Neuronal stem cell (in vitro differentiated cells): Measurements from ENCODE around the gene NPR2.

Experiments used
- DNase-seq: peaks from one replicate; pipeline ENCODE4 v3.0.0-alpha.2; 2013; ENCODE audit warnings: low spot score
- H2AFZ ChIP-seq: one replicate; pipeline ENCODE4 v1.6.1; 2013; ENCODE audit warnings: mild to moderate bottlenecking, low read length, inconsistent platforms
- H2AK5ac ChIP-seq: 2 replicates; pipeline ENCODE4 v1.6.1; 2013; ENCODE audit warnings: low read depth, mild to moderate bottlenecking, inconsistent platforms, low read length, moderate library complexity, mixed read lengths
- H2BK120ac ChIP-seq: 2 replicates; pipeline ENCODE4 v1.6.1; 2013; ENCODE audit warnings: low read depth, mild to moderate bottlenecking, inconsistent platforms, low read length, moderate library complexity, mixed read lengths
- H2BK12ac ChIP-seq: one replicate; pipeline ENCODE4 v1.6.1; 2013; ENCODE audit warnings: low read length, inconsistent platforms
- H2BK15ac ChIP-seq: 2 replicates; pipeline ENCODE4 v1.6.1; 2013; ENCODE audit warnings: mild to moderate bottlenecking, low read length, inconsistent platforms, mixed read lengths
- H2BK5ac ChIP-seq: one replicate; pipeline ENCODE4 v1.6.1; 2013; ENCODE audit warnings: inconsistent platforms, mild to moderate bottlenecking, low read length, moderate library complexity
- H3K14ac ChIP-seq: one replicate; pipeline ENCODE4 v1.6.1; 2013; ENCODE audit warnings: low read length, inconsistent platforms
- H3K18ac ChIP-seq: 2 replicates; pipeline ENCODE4 v1.6.1; 2013; ENCODE audit warnings: low read length, inconsistent platforms
- H3K23ac ChIP-seq: 2 replicates; pipeline ENCODE4 v1.6.1; 2013; ENCODE audit warnings: low read depth, mild to moderate bottlenecking, mixed read lengths, low read length, inconsistent platforms; ENCODE audit not compliant: poor library complexity
- H3K27ac ChIP-seq: replicated peaks from 3 replicates; pipeline ENCODE4 v1.5.1; 2013; ENCODE audit warnings: low read length, inconsistent platforms
- H3K27me3 ChIP-seq, 3 experiments: 2 replicates each; pipeline ENCODE4 v1.6.1; 2013; ENCODE audit warnings: low read length in 3 of 3, mild to moderate bottlenecking in 2 of 3, inconsistent platforms in 1 of 3, low read depth in 1 of 3, mixed read lengths in 1 of 3, moderate library complexity in 1 of 3; ENCODE audit not compliant: control insufficient read depth in 3 of 3, insufficient read depth in 3 of 3
- H3K36me3 ChIP-seq, 2 donors: replicated peaks in 1 of 2; 2 replicates each; pipeline ENCODE4 v1.6.1; 2013; ENCODE audit warnings: low read length in 2 of 2; ENCODE audit not compliant: control insufficient read depth in 2 of 2, insufficient read depth in 2 of 2
- H3K4ac ChIP-seq: 2 replicates; pipeline ENCODE4 v1.6.1; 2013; ENCODE audit warnings: inconsistent platforms, mild to moderate bottlenecking, low read length, moderate library complexity
- H3K4me1 ChIP-seq, 2 donors: 1 replicate in 1 of 2; 2 replicates in 1 of 2; pipeline ENCODE4 v1.6.1; 2013; ENCODE audit warnings: low read length in 2 of 2, low read depth in 1 of 2; ENCODE audit not compliant: control insufficient read depth in 2 of 2, insufficient read depth in 1 of 2
- H3K4me2 ChIP-seq: one replicate; pipeline ENCODE4 v1.6.1; 2013; ENCODE audit warnings: mild to moderate bottlenecking, low read length, inconsistent platforms; ENCODE audit not compliant: insufficient read depth, poor library complexity, severe bottlenecking
- H3K4me3 ChIP-seq, 2 donors: 2 replicates each; pipeline ENCODE4 v1.5.1; 2013; ENCODE audit warnings: low read length in 2 of 2, mild to moderate bottlenecking in 2 of 2, inconsistent platforms in 1 of 2, moderate library complexity in 1 of 2
- H3K79me1 ChIP-seq: one replicate; pipeline ENCODE4 v1.6.1; 2013; ENCODE audit warnings: low read depth, mild to moderate bottlenecking, inconsistent platforms, low read length, moderate library complexity
- H3K9ac ChIP-seq: one replicate; pipeline ENCODE4 v1.6.1; 2013; ENCODE audit warnings: mild to moderate bottlenecking, low read depth, low read length, inconsistent platforms; ENCODE audit not compliant: poor library complexity
- H3K9me3 ChIP-seq, 2 donors: replicated peaks in 1 of 2; 2 replicates each; pipeline versions ENCODE3 to v1.6.1; 2013; ENCODE audit warnings: low read length in 2 of 2, mild to moderate bottlenecking in 2 of 2, inconsistent platforms in 1 of 2, low read depth in 1 of 2, mixed read lengths in 1 of 2, moderate library complexity in 1 of 2; ENCODE audit not compliant: control insufficient read depth in 2 of 2, insufficient read depth in 1 of 2
- H4K8ac ChIP-seq: one replicate; pipeline ENCODE4 v1.6.1; 2013; ENCODE audit warnings: low read depth, mild to moderate bottlenecking, inconsistent platforms, low read length, moderate library complexity
- H4K91ac ChIP-seq: one replicate; pipeline ENCODE4 v1.6.1; 2013; ENCODE audit warnings: low read length, low read depth, mild to moderate bottlenecking, inconsistent platforms; ENCODE audit not compliant: poor library complexity
- WGBS, 2 donors: extraction: QIAGEN DNeasy Blood & Tissue Kit; methylation state at CpG; one replicate each; pipeline ENCODE4 v1.1.7; 2013; ENCODE audit warnings: missing lambda C conversion rate in 2 of 2, mixed read lengths in 1 of 2; ENCODE audit not compliant: insufficient read length in 2 of 2, insufficient replicate concordance in 1 of 2; ENCODE audit errors: extremely low coverage in 2 of 2; 5-methylcytosine and 5-hydroxymethylcytosine counted together

Gene NPR2

DNA sequence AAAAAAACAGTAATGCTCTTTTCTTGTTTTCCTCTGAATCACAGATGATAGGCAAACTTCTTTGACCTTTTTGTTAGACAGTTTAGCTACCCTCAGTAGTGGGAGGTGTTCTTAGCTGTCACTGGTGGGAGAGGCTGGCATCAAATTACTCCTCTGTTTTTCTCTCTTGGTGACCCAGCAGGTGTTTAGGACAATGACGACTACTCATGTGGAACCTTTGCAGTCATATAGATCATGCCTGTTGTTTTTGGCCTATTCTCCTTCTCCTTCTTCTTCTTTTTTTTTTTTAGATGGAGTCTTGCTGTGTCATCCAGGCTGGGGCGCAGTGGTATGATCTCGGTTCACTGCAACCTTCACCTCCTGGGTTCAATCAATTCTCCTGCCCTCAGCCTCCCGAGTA lies 15.4 kb upstream of the NPR2 start:
- H2BK15ac ChIP-seq = no peak overlapping the region
- WGBS, 2 donors = no CpG with 5 or more reads among the region's 4 CpGs
- no peak overlapping the region for H3K14ac ChIP-seq
- H2BK5ac ChIP-seq = no peak overlapping the region
- H3K36me3 ChIP-seq = peaks cover 0 to 2% of the 10 kb centered on the region in 2 donors
- no peak overlapping the region for H2AK5ac ChIP-seq
- no peak overlapping the region for H2AFZ ChIP-seq
- H3K4ac ChIP-seq = no peak overlapping the region
- no peak overlapping the region for H3K4me3 ChIP-seq
- H3K4me1 ChIP-seq = peaks cover 10 to 18% of the 10 kb centered on the region in 2 donors
- H3K79me1 ChIP-seq = no peaks in the 10 kb centered on the region
- H3K9me3 ChIP-seq = no peaks in the 10 kb centered on the region
- no peak overlapping the region for H3K9ac ChIP-seq
- no peak overlapping the region for H3K23ac ChIP-seq
- H3K18ac ChIP-seq = no peak overlapping the region
- H3K4me2 ChIP-seq = no peak overlapping the region
- no peak overlapping the region for H3K27ac ChIP-seq
- no peak for DNase-seq
- no peak overlapping the region for H4K8ac ChIP-seq
- H2BK12ac ChIP-seq = no peak overlapping the region
- peaks cover 0 to 4% (median 0%) of the 10 kb centered on the region in 3 experiments for H3K27me3 ChIP-seq
- H2BK120ac ChIP-seq = no peak overlapping the region
- H4K91ac ChIP-seq = no peak overlapping the region

DNA sequence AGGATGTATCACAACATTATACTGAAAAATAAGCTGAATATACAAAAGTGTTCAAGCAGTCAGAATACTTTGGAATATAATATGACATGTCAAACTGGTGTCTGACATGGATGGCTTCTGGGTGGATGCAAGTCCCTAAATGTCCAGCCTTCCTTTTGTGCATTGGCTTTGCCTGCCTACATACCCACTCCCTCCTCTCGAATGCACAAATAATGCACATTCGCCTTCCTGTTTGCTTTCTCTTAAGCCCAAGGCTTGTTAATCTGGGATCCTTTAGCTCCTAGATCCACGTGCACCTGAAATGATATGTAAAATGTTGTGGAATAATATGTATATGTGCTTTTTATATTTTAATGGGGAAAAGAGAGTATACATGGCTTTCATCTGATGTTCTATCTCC lies 12.9 kb upstream of the NPR2 start:
- Histone ChIP-seq H2BK15ac (no peak overlapping the region), H4K8ac (no peak overlapping the region), H2BK120ac (no peak overlapping the region), H3K14ac (no peak overlapping the region), H3K9ac (no peak overlapping the region), H3K27ac (no peak overlapping the region), H3K9me3 (no peaks in the 10 kb centered on the region), H3K4ac (no peak overlapping the region), H2AK5ac (no peak overlapping the region), H3K4me2 (no peak overlapping the region), H3K18ac (no peak overlapping the region), H2BK5ac (no peak overlapping the region), H3K4me3 (no peak overlapping the region), H2AFZ (peak overlapping the region; percentile 39), H3K4me1 (peaks cover 10 to 18% of the 10 kb centered on the region in 2 donors), H4K91ac (no peak overlapping the region), H2BK12ac (no peak overlapping the region), H3K79me1 (no peaks in the 10 kb centered on the region), H3K23ac (no peak overlapping the region), H3K27me3 (no peaks in the 10 kb centered on the region), H3K36me3 (no peaks in the 10 kb centered on the region)
- WGBS, 2 donors = no CpG with 5 or more reads among the region's 3 CpGs
- DNase-seq = no peak

DNA sequence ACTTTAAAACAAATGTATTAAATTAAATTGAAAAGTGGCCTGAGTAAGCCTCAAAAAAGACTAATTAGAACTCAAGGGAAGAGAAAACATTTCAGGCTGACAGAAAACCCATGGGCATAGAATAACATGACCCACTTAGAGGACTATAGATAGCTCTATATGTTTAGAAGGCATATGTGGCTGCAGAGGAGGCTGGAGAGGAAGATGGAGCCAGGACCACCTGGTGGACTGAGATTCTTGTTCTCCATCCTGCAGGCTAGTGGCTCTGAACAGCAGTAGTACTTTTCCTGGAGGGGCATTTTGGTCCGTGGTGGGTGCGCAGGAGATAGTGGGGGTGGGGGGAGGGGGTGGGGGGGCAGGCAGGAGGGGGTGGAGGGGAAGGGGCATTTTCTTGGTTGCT lies 10.3 kb upstream of the NPR2 start:
- H3K27ac ChIP-seq = no peak overlapping the region
- H3K18ac ChIP-seq = no peak overlapping the region
- H3K9ac ChIP-seq = no peak overlapping the region
- peaks cover 0 to 2% of the 10 kb centered on the region in 2 donors for H3K36me3 ChIP-seq
- no peaks in the 10 kb centered on the region for H3K9me3 ChIP-seq
- H2BK120ac ChIP-seq = no peak overlapping the region
- no peak overlapping the region for H3K14ac ChIP-seq
- no peak for DNase-seq
- H4K8ac ChIP-seq = no peak overlapping the region
- no peak overlapping the region for H3K4ac ChIP-seq
- H3K4me2 ChIP-seq = no peak overlapping the region
- no peaks in the 10 kb centered on the region for H3K79me1 ChIP-seq
- H2AFZ ChIP-seq = no peak overlapping the region
- no peak overlapping the region for H4K91ac ChIP-seq
- H3K4me3 ChIP-seq = no peak overlapping the region
- WGBS, 2 donors = no CpG with 5 or more reads among the region's 2 CpGs
- no peaks in the 10 kb centered on the region for H3K27me3 ChIP-seq
- no peak overlapping the region for H2AK5ac ChIP-seq
- H2BK5ac ChIP-seq = no peak overlapping the region
- no peak overlapping the region for H2BK12ac ChIP-seq
- no peak overlapping the region for H3K23ac ChIP-seq
- H2BK15ac ChIP-seq = no peak overlapping the region
- peaks cover 2 to 5% of the 10 kb centered on the region in 2 donors for H3K4me1 ChIP-seq

DNA sequence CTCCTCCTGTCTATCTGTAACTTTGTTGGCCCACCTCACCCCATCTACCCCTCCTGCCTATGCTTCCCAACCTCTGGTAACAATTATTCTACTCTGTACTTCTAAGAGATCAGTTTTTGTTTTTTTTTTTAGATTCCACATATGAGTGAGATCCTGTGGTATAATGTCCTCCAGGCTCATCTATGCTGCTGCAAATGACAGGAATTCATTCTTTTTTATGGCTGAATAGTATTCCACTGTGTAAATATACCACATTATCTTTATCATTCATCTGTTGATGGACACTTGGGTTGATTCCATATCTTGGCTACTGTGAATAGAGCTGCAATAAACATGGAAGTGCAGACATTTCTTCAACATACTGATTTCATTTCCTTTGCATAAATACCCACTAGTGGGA lies 8.0 kb upstream of the NPR2 start:
- H3K79me1 ChIP-seq = no peaks in the 10 kb centered on the region
- H3K23ac ChIP-seq = no peak overlapping the region
- no peak overlapping the region for H2BK120ac ChIP-seq
- peaks cover 0 to under 1% of the 10 kb centered on the region in 2 donors for H3K4me1 ChIP-seq
- no peak overlapping the region for H2BK15ac ChIP-seq
- DNase-seq = no peak
- H3K18ac ChIP-seq = no peak overlapping the region
- no peak overlapping the region for H4K91ac ChIP-seq
- H2BK12ac ChIP-seq = no peak overlapping the region
- no peak overlapping the region for H3K4me3 ChIP-seq
- H3K9me3 ChIP-seq = no peaks in the 10 kb centered on the region
- H4K8ac ChIP-seq = no peak overlapping the region
- H2AFZ ChIP-seq = no peak overlapping the region
- no peak overlapping the region for H2BK5ac ChIP-seq
- H3K4ac ChIP-seq = no peak overlapping the region
- H3K4me2 ChIP-seq = no peak overlapping the region
- H3K27ac ChIP-seq = no peak overlapping the region
- H3K27me3 ChIP-seq = no peaks in the 10 kb centered on the region
- H2AK5ac ChIP-seq = no peak overlapping the region
- peaks cover 0 to 2% of the 10 kb centered on the region in 2 donors for H3K36me3 ChIP-seq
- H3K14ac ChIP-seq = no peak overlapping the region
- no peak overlapping the region for H3K9ac ChIP-seq
